NCI-H2171 treated with DMSO at 0.1 percent for 48 hours (cell line): ENCODE measurements around the gene OR2A25.
"Not testable (repeated sequence)": the region's sequence is repeated elsewhere in the genome, so short reads cannot be mapped to it uniquely, and the experiment has no call there.

Experiments
- DNase-seq: peaks from one replicate; lab custom pipeline; 2025; lab: John Stamatoyannopoulos, UW

OR2A25 gene, protein sequence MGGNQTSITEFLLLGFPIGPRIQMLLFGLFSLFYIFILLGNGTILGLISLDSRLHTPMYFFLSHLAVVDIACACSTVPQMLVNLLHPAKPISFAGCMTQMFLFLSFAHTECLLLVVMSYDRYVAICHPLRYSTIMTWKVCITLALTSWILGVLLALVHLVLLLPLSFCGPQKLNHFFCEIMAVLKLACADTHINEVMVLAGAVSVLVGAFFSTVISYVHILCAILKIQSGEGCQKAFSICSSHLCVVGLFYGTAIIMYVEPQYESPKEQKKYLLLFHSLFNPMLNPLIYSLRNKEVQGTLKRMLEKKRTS

DNA sequence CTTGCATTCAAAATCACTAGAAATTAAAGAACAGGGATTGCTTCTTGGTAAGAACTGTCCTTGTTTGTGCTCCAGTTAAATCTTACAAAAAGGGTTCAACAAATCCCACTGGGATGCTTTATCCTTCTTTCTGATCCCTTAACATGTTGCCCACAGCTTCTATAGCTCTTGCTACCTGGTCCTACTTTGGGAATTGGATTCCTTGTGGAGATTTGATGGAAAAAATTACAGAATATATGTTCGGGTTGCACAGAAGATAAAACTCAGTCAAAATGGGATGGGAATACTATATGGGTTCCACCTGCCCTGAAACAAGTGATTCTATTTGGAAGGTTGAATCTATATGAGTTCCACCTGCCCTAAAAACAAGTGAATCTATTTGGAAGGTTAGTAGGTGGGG is at the start of gene OR2A25:
OR2A25 (plus strand) TSS at position 301 of the 400 bp plus-strand sequence. CDS start 4,409 bp downstream, outside the sequence.
- no peak for DNase-seq

DNA sequence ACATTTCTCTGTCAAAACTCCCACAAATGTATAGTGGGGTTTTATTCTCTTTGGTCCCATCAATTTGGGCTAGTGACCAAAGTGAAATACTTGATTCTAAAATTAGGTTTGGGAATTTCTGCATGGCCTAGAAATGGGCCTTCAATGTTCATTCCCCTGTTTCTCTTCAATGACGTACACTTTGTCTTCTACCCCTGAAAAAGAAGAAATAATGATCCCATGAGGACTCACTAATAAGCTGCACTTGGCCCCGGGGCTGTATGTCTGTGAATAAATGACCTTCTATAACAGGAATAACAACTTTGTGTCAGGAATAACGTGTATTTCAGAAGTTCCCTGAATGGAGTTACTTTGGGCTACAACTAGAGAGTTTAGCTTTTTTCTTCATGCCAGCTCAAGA is 49.3 kb upstream of the OR2A25 start:
- DNase-seq = no peak

DNA sequence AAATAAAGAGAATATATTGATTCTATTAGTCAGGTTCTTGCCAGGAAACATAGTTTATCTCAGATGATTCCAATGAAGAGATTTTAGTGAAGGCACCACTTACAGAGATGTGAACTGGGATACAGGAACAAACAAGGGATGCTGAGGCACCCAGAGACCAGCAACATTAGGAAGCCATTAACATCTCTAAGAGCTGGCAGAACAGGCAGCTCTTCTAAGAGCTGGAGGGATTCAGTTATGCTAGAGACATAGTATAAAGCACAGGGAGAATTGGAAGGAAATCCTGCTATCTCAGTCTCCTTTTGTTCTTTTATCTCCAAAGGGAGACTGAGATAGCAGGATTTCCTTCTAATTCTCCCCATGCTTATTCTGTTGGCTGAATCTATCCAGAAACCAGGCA is 47.4 kb upstream of the OR2A25 start:
- DNase-seq = no peak

DNA sequence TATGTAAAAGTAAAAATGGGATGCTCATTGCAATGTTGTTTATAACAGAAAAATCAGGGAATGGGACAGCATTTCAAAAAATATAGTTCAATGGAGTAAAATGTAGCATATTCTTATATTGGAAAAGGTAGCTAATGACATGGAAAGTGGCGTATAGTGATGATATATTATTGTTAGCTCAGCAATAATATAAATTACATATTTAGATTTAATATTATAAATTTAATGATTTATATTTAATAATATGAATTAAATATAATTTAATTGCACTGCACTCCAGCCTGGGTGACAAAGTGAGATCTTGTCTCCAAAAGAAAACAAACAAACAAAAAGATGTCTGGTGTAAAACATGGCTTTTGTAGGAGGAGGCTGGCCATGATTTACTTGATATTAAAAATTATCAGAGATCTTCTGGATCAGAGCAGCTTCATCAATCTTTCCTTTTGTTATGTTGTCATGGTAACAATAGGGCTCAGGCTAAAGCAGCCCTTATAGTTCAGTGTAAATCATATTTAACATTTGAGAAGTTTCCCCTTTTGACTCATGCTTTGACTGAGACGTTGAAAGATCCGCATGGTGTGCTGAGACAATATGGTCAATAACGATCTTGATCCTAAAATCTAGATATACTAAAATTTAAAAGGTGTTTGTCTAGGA is 46.3 kb upstream of the OR2A25 start:
- no peak for DNase-seq

DNA sequence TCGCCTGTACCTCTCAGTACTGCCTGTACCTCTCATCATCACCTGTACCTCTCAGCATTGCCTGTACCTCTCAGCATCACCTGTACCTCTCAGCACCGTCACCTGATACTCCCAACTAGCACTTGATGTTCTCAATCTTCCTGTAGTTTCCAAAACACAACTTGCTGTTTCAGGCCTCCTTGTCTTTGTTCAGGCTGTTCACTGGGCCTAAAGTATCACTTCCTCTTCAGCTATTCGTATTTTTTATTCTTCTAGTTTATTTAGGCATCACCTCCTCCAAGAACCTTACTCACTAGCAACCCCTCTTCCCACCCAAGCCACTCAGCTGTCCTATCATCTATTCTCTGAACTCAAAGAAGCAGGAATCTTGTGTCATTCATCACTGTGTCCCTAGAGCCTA is 45.4 kb upstream of the OR2A25 start:
- no peak for DNase-seq

DNA sequence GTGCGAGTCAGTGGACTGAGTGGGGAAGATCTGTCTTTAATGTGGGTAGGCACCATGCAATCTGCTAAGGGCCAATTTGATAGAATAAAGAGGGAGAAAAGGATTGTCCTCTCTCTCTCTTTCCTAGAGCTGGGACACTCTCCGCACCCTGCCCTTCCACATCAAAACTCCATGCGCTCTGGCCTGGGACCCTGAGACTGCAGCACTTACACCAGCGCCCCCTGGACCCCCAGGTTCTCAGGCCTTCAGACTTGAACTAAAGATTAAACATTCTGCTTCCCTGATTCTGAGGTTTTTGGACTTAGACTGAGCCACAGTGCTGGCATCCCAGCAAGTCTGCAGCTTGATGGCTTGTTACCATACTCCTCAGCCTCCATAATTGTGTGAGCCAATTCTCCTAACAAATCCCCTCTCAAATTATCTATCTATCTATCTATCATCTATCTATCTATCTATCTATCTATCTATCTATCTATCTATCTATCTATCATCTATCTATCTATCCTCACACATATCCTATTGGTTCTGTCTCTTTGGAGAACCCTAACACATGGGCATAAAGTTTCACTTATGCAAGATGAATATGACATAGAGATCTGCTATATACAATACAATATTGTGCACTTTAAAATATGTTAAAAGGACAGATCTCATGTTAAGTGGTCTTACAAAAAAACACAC is 43.3 kb upstream of the OR2A25 start:
- no peak for DNase-seq

DNA sequence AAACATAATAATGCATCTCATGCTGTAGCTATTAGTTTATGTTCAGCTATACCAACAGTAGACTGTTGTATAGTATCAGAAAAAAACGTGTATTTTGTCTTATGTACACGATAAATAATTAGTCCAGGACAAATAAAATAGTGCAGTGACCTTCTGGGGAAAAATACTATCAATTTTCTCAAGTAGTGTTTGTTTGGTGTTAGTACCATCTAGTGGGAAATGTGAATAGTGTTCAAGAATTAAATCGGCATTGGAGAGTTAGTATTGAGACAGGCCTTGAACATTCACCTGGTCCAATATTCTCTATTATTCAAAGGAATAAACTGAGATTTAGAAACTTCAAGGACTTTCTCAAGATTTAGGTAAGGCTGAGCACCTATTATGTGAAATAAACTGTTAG is 42.5 kb upstream of the OR2A25 start:
- DNase-seq = no peak

DNA sequence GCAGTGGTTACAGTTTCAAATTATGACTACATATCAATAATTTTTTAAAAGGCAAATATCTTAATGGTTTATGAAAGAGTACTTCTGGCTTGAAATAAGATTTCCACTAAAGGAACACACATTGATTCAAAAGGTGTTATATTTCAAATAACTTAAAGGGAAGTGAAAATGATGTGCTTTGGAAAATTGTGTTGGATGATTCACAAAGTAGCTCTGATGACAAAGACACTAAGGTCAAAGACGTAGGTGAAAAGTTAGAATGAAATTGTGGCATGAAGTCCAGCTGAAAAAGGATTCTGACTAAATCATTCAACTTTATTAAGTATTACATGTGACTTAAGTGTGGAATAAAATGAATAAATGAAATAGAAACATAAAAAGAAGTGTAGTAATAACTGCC is 41.6 kb upstream of the OR2A25 start:
- no peak for DNase-seq

DNA sequence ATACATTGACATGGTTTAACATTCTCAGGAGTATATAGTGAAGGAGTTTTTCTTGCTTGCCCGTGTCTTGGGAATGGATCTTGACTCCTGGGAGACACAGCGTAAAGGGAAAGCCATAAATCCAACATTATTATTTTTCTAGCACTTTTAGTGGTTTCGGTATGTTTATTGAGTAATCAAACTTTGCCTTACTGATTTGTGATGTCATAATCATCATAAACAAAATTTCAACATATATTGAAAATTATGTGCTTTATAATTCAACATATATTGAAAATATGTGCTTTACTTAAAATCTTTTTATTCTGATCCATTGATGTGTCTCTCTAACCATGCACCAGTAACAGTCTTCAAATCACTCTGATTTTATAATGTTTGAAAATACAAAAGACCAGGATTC is 41.1 kb upstream of the OR2A25 start:
- DNase-seq = no peak

DNA sequence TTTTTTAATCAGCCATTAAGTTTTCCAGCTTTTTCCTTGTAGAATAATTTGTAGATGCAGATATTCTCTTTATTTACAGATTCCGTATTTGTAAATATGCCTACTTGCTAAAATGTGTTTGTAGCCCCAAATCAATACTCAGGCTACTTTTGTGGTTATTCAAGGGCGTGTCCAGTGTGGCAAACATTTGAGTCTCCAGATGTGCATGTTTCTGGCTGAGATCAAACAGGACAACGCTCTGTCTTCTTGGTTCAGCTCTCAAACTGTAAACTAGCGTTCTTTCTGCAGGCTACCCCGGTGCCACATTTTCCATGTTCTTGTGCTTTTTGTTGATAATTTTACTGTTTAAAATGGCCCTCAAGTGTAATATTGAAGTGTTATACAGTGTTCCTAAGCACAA is 37.1 kb upstream of the OR2A25 start:
- no peak for DNase-seq

DNA sequence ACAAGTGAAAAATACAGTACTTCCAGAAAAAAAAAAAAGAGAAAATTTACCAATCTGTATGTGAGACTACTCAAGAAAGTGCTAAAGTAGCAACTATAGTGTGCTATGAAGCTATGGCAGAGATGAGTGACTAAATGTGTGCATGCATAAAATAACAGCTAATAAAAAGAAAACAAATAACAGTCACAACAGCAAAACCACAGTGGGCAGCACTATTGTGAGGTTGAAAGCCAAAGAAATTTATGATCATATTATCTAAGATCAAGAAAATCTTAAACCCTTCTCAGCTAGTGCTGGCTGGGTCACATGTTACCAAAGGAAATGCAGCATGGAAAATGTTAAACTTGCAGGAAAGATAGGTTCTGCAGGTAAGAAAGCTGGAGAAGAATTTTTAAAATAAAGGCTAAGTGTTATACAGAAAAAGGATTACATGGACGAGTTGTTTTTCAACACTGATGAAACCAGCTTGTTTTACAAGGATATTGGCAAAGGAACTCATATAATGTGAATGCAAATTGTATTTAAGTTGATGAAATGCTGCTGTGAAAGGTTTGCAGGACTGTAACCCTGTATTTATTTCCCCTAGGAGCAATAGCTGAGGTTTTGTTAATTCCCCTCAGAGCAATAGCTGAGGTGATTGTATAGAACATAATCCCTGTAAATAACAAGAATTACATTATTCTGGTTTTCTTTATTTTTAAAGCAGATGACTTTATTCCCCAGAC is 36.5 kb upstream of the OR2A25 start:
- DNase-seq = no peak

DNA sequence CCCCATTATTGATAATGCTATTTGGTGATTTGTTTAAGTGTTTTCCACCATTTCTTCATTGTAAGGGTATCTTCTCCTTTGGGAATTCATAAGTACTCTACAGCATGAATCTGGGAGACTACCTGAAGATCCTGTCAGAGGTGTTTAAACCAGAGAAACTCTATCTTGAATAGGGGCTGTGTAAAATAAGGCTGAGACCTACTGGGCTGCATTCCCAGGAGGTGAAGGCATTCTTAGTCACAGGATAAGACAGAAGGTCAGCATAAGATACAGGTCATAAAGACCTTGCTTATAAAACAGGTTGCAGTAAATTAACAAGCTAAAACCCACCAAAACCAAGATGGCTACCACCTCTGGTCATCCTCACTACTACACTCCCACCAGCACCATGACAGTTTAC is 34.2 kb upstream of the OR2A25 start:
- DNase-seq = no peak

DNA sequence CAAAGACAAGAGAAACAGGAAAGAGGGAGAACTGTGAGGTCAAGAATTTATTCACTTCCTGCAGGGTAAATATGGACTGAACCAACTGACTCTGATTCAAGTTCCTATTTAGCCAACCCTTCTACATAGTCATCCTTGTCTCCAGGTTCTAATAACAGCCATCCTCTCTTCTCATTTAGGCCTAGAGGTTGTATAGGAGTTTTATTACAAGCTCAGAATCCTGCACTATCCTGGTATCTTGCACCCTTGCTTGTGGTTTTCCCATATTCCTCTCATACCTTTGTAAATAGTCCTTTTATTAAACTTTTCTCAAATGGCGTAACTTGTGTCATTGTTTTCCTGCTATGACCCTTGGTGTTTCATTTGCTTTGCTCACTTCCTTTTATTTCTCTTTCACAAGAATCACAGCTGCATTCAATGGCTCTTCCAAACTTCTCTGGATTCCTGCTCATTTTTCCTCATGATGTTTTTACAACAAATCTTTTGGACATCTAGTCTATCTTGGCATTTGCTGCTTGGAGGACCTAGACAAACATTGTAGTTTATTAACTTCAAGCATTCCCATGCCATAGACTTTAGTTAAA is 33.2 kb upstream of the OR2A25 start:
- DNase-seq = no peak

DNA sequence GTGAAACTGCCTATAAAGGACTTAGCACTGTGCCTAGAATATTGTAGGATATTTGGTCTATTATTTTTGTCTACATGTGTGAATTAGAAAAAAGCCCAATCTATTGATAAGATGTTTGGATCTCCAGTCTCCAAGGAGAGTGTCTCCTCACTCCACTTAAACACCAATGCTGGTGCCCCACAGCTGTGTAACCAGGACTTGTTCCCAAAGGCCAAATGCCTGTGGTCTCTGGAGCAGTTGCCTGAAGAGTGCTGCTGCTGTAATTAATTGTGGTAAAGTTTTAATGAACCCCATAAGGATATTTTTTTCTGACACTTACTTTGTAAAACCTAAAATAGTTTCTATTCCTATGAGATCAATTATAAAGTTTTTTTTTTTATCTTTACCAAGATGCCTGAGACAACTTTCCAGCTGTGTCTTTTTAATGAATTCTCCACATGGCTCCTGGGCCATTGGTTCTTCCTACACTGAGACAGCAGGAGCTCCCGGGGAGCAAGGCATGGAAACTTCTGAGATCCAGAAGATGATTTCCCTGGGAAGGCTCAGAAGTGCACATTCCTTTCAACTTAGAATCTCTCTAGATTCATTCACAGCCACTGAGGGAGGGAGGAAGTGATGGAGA is 32.1 kb upstream of the OR2A25 start:
- DNase-seq = no peak

DNA sequence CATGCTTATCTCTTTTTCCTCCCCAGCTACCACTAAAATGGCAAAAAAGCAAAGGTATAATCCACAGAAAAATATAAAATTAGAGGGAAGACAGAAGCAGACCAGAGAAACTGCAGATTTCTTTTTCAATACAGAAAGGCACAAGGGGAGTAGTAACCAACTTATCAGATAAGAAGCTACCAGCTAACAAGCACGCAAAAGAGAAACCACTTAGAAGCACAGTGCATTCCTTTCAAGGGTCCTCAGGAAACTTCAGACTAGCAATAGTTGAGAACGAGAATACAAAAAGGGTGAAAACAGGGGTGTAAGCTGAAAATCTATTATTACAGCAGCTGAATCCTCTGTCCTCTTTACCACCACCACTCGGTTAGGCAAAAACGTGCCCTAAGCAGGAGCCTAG is 30.7 kb upstream of the OR2A25 start:
- DNase-seq = no peak

DNA sequence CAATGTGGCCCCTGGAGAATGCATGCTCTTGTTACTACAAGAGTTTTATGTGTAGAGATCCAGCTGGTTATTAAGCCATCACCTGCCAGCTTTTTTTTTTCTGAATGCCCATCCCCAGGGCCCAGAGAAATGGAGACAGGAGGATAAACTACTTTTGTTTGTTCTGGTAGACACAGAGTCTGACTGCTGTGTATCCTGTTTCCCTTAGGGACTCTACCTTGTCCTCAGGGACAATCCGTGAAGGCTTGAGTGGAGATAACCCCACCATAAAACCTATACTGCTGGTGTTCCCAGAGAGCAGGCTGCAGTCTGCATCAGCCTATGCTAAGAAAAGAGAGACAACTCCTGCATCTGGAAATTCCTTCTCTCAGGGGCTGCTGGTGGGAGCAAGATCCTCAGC is 21.0 kb upstream of the OR2A25 start, which contains the start of gene OR2A5:
OR2A5 (plus strand) TSS at position 301 of the 400 bp plus-strand sequence. CDS start 1,454 bp downstream, outside the sequence.
- DNase-seq = no peak

DNA sequence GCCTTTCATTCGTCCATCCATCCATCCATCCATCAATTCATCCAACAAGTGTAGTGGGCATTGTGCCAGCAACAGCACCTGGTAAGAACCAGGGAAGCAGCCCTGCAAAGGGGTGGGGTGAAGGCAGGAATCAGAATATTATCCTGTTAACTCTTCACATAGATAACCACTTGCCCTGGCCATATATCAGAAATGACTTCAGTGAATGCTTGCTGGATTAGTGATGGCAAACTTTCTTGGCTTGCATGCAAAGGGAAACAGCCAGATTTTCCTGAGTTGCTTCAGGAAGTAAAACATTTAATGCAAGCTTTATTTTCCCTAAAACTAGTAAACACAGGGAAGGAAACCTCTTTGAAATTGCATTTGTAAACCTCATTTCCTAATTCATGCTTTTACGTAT is 20.1 kb upstream of the OR2A25 start:
- no peak for DNase-seq

DNA sequence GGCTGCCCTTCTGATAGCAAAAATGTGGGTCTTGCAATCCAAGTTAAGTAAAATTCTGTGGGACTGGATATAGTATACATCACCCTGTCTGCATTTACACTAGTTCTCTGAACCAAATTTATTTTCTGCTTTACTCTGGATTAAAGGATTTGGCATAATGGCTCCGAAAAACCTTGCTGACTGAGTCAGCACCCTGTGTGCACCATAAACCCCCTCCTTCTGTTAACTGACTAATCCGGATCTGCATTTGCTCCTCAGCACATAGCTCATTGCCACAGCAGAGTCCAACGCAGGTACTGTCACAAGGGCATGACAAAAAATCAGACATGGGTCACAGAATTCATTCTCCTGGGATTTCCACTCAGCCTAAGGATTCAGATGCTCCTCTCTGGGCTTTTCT is 19.5 kb upstream of the OR2A25 start:
- no peak for DNase-seq

DNA sequence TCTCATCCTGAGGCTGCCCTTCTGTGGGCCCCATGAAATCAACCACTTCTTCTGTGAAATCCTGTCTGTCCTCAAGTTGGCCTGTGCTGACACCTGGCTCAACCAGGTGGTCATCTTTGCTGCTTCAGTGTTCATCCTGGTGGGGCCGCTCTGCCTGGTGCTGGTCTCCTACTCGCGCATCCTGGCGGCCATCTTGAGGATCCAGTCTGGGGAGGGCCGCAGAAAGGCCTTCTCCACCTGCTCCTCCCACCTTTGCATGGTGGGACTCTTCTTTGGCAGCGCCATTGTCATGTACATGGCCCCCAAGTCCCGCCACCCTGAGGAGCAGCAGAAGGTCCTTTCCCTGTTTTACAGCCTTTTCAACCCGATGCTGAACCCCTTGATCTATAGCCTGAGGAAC is 18.7 kb upstream of the OR2A25 start:
- not testable (repeated sequence) for DNase-seq

DNA sequence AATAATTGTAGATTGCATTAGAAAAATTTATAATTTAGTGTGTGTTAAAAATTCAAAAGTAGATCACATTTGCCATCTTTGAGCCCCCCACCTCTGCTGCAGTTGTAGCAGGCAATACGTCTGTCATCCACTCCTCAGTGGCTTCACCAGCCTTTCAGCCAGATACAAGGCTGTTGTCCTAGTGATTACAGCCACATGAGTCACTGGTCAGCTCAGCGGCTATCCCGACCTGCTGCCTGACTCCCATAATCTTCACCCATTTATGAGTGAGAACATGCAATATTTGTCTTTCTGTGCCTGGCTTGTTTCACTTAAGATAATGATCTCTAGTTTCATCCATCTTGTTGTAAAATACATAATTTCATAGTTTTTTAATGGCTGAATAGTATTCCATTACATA is 11.7 kb upstream of the OR2A25 start:
- no peak for DNase-seq

DNA sequence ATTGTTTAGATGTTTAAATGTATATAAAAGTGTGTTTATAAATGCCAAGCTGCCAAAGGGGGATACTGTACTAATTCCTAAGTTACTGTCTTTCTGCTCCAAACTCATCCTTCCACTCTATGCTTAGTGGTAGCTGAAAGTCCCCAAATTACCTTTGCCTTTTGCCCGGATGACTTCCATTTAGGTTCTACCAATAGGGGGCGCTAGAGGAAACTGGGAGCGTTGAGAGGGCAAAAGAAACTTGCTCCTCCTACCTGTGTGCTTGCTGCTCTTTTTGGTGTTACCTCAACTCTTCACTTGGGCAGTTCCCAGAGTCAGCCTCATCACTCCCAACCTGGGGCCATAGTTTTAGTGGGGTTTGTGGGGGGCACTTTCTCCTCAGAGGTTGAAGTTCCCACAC is 5.9 kb upstream of the OR2A25 start:
- DNase-seq = no peak

DNA sequence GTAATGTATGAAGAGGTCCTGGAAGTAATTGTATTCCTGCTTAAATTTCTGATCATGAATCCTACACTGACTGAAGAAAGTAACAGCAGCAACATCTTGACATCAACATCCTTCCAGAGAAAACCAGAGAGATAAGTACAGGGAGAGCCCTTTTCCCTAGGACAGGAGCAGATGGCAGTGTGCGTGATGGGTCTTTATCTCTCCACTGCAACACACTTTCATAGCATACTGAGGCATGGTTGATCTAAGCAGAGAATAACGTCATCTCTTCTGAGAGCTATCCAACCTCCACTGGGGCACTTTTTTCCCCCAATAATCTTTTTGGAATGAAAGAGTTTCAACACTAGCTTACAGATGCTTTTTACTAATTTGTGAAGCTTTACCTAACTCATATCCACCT is 342 bp downstream of the OR2A25 start:
- DNase-seq = no peak
